GM12872 (cell line): ENCODE results near the gene CEBPA.

Experiments
- CTCF ChIP-seq: IDR thresholded peaks from 3 replicates; pipeline ENCODE4 v1.5.1; 2011; ENCODE audit warnings: low read depth, mild to moderate bottlenecking, low read length, moderate library complexity; ENCODE audit not compliant: insufficient read depth

Gene CEBPA

DNA sequence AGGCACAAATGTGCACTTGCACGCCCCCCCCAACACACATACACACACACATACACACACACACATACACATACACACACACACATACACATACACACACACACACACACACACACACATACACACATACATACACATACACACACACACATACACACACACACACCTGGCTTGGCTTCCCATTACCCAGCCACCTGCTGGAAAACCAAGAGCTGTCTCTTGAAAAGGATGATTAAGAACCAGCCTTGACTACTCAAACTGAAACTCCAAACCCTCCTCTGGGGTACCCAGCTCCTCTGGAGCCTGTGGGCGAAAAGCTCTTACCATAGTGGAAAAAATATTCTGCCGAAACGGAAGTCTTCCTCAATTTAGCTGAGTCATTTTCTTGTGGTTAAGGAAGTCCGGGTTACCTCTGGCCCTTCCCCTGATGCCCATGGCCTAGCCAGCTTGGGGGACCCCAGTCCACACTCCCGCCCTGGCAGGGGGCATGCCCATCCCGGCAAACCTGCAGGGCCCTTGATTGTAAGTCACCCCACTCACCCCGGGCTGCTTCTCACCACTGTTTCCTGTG, 21.9 kb downstream of the CEBPA start:
- TF ChIP-seq CTCF, result no peak

DNA sequence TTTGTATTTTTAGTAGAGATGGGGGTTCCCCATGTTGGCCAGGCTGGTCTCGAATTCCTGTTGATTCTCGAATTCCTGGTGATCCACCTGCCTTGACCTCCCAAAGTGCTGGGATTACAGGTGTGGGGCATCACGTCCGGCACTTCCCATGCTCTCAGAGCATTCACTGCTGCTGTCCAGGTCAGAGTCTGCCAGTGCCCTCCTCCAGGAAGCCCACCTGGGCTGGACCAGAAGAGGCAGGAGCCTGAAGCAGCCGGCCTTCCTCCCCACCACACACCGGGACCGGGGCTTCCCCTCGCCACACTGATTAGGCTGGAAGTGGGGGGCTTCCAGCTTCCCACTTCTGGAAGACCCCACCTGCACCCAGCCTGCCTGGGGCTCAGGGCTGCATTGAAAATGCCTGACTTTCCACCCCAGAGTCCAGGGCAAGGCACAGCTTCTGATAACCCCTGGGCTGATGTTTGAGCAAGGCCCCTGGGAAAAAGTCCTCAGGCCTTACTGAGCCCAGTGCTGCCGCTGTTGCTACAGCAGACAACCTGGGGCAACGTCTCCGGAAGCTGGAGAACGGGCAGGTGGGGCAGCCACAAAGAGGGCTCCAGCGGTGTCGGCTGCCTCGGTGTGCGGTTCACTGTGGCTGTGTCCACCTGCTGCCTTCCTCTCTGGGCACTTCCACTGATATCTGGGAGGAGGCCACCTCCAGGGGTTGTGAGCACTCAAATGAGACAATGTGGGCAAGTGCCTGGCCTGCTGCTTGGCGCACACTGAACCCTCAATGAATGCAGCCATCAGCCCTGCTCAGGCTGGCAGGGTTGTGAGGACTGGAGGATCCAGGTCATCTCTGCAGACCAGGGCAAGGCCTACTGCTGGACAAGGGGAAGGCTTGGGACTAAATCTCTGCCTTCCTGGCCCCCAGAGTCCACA, 22.6 kb downstream of the CEBPA start:
- no peak for TF ChIP-seq CTCF

DNA sequence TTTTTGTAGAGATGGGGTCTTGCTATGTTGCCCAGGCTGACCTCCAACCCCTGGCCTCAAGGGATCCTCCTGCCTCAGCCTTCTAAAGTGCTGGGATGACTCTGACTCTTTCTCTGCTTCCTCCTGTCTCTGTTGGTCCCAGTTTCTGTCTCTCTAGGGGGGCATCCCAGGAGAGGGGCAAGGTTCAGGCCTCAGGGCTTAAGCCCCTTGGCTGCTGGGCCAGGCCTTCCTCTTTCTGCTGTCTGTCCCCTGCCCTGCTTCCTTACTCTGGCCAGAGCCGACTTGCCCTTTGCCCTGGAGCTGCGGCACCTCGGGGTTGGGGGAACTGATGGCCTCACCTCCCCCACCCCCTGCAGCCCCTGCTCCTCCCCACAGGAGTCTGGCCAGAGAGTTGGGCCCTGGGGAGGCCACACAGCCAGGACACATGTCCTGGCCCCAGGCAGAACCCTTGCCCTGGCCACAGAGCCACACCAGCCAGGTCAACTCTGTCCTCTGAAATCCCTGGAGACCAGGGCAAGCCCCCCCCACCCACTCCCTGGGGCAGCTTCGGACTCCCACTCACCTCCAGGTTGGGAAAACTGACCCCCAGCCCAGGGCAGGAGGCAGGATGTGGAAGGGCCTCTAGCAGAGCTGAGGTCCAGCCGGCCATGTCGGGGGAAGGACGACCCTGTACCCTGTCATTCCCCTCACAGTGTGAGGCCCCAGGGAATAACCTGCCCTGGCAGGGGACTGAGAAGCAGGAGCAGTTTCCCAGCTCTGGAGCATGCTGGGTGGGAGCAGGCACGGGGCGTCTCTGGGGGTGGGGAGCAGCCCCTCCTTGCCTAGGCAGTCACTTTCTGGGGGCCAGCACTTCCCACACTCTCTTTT, 23.7 kb downstream of the CEBPA start:
- TF ChIP-seq CTCF, result no peak

GRCh38 chr19:33278023-33278402, 24.3 kb downstream of the CEBPA start:
- no peak for TF ChIP-seq CTCF

DNA sequence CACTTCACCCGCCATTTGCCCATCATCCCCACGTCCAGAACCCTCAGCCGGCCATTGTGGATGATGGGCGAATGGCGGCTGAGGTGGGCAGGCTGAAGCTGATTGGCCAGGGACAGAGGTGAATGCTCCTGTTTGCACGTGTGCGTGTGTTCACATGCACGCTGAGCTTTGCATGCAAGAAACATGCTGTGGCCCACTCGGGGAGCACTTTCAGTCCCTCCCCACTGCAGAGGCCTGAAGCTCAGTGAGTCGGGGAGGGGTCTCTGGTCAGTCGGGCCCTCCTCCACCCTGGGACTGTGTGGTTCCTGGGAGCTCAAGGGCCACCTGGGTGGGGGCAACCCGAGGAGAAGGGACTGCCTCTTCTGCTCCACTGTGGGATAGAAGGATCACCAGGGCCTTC, 24.9 kb downstream of the CEBPA start:
- no peak for TF ChIP-seq CTCF

- TF ChIP-seq CTCF, result no peak
Measured at GRCh38 chr19:33275933-33276619, 26.3 kb downstream of the CEBPA start.
